CD4-positive, alpha-beta T cell (primary cell): ENCODE data around the gene MKLN1. TPM values are rescaled to one million over a fixed set of nuclear protein-coding genes. Genes with fewer than 3 reads are reported as not detected.

Experiments used
- ATAC-seq: fragments of 200-7000 bp; cut with Tn5 transposase; one replicate; pipeline ENCODE4 v1.10.0; 2022; ENCODE audit warnings: mild to moderate bottlenecking; ENCODE audit not compliant: poor library complexity
- CTCF ChIA-PET: fragments of 350-600 bp; sonication (Branson Sonifier 250); formaldehyde crosslinking; loops from one replicate; lab custom pipeline; 2021; ENCODE audit warnings: antibody characterized with exemption, inconsistent platforms; lab: Charles Lee
- POLR2A ChIA-PET: fragments of 350-600 bp; sonication (Branson Sonifier 250); formaldehyde crosslinking; loops from one replicate; lab custom pipeline; 2021; ENCODE audit warnings: antibody characterized with exemption, inconsistent platforms; lab: Charles Lee
- DNase-seq, 14 experiments: peaks; one replicate each; pipeline ENCODE4 v3.0.0-alpha.2; 2013 to 2020; ENCODE audit warnings: mixed read lengths in 2 of 14
- H3K27ac ChIP-seq, 2 donors: one replicate each; pipeline versions ENCODE4 v1.5.1 to v1.7.0; 2013; ENCODE audit warnings: low read length in 2 of 2, low read depth in 1 of 2, mild to moderate bottlenecking in 1 of 2
- H3K27me3 ChIP-seq, 2 experiments: 1 replicate in 1 of 2; 2 replicates in 1 of 2; pipeline versions ENCODE4 v1.6.1 to v1.7.0; 2013; ENCODE audit warnings: low read length in 2 of 2, control low read depth in 1 of 2, mild to moderate bottlenecking in 1 of 2, moderate library complexity in 1 of 2; ENCODE audit not compliant: insufficient read depth in 2 of 2, control insufficient read depth in 1 of 2
- H3K36me3 ChIP-seq: one replicate; pipeline ENCODE4 v1.6.1; 2013; ENCODE audit warnings: low read length, control low read depth; ENCODE audit not compliant: insufficient read depth
- H3K4me1 ChIP-seq: one replicate; pipeline ENCODE4 v1.6.1; 2013; ENCODE audit warnings: low read length, control low read depth; ENCODE audit not compliant: insufficient read depth
- H3K4me3 ChIP-seq: one replicate; pipeline ENCODE4 v1.5.1; 2013; ENCODE audit warnings: mild to moderate bottlenecking, low read length, moderate library complexity
- H3K9me3 ChIP-seq, 2 experiments: 1 replicate in 1 of 2; 2 replicates in 1 of 2; pipeline versions ENCODE4 v1.6.1 to v1.7.0; 2013; ENCODE audit warnings: low read length in 2 of 2, mild to moderate bottlenecking in 2 of 2, control low read depth in 1 of 2, moderate library complexity in 1 of 2; ENCODE audit not compliant: control insufficient read depth in 1 of 2, insufficient read depth in 1 of 2
- H3K27ac Mint-ChIP-seq: one replicate; pipeline ENCODE4 v1.8.0; 2020; ENCODE audit warnings: mixed read lengths
- H3K27me3 Mint-ChIP-seq: one replicate; pipeline ENCODE4 v1.8.0; 2021; ENCODE audit warnings: mixed read lengths
- H3K36me3 Mint-ChIP-seq: one replicate; pipeline ENCODE4 v1.8.0; 2021; ENCODE audit warnings: low read depth, mixed read lengths
- H3K4me1 Mint-ChIP-seq: one replicate; pipeline ENCODE4 v1.8.0; 2021; ENCODE audit warnings: low read depth, mixed read lengths
- H3K4me3 Mint-ChIP-seq: one replicate; pipeline ENCODE4 v1.8.0; 2020; ENCODE audit warnings: mild to moderate bottlenecking, mixed read lengths
- H3K9me3 Mint-ChIP-seq: one replicate; pipeline ENCODE4 v1.8.0; 2020; ENCODE audit warnings: mixed read lengths
- intact Hi-C, 2 experiments: fragments of 100-400 bp; cut with DNase I in 1 of 2; cut with micrococcal nuclease in 1 of 2; formaldehyde crosslinking; loops; one replicate each; pipeline versions ENCODE4 v1.15.1 to v1.9.0; 2023 to 2025; cut with DNase I, micrococcal nuclease
- total RNA-seq, 174 experiments: library from RNA in 2 of 174; stranded (reverse) in 2 of 174; gene quantifications; one replicate each; pipeline ENCODE4 v1.2.3 and lab custom pipeline; 2021 to 2026
- TF ChIP-seq, protein P1 (sequence below): fragments of 200-600 bp; IDR thresholded peaks from one replicate; pipeline ENCODE4 v1.8.0; 2022; ENCODE audit warnings: antibody characterized with exemption, mild to moderate bottlenecking

MKLN1 gene
- total RNA-seq, 2 experiments from 2014 or later, result 47.2 to 53.7 TPM

DNA sequence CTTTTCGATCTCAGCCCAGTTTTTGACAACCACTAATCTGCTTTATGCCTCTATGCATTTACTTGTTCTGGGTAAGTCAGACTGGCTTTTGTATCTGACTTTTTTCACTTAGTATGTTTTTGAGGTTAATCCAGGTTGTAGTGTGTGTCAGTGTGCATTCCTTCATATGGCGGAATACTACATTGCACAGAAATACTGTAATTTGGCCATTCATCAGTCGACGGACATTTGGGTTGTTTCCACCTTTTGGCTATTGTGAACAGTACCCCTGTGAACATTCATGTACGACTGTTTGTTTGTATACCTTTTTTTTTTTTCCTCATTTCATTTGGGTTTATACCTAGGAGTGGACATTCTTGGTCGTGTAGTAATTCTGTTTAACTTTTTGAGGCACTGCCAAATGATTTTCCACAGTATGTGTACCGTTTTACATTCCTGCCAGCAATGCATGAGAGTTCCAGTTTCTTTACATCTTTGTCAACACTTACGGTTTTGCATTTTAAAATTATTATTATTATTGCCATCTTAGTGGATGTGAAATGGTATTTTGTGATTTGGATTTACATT is 57.4 kb downstream of the MKLN1 start:
- TF ChIP-seq, protein P1, sequence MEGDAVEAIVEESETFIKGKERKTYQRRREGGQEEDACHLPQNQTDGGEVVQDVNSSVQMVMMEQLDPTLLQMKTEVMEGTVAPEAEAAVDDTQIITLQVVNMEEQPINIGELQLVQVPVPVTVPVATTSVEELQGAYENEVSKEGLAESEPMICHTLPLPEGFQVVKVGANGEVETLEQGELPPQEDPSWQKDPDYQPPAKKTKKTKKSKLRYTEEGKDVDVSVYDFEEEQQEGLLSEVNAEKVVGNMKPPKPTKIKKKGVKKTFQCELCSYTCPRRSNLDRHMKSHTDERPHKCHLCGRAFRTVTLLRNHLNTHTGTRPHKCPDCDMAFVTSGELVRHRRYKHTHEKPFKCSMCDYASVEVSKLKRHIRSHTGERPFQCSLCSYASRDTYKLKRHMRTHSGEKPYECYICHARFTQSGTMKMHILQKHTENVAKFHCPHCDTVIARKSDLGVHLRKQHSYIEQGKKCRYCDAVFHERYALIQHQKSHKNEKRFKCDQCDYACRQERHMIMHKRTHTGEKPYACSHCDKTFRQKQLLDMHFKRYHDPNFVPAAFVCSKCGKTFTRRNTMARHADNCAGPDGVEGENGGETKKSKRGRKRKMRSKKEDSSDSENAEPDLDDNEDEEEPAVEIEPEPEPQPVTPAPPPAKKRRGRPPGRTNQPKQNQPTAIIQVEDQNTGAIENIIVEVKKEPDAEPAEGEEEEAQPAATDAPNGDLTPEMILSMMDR, result no peak
- peaks cover 4% of the 10 kb centered on the region for H3K36me3 ChIP-seq
- H3K27me3 Mint-ChIP-seq, result no peaks in the 10 kb centered on the region
- no peaks in the 10 kb centered on the region for H3K27me3 ChIP-seq
- no peaks in the 10 kb centered on the region for H3K9me3 ChIP-seq
- H3K27ac ChIP-seq, result no peak overlapping the region
- DNase-seq, result no peak
- no peak overlapping the region for H3K4me3 Mint-ChIP-seq
- no peak overlapping the region for H3K27ac Mint-ChIP-seq
- ChIA-PET CTCF (interaction anchor here (1.5 kb wide), 1 partner anchor 10 kb away, joined by 3 read pairs; no protein-coding TSS in a partner anchor), POLR2A (no interaction called here)
- peaks cover 54% of the 10 kb centered on the region for H3K4me1 Mint-ChIP-seq
- no peak overlapping the region for H3K4me3 ChIP-seq
- H3K9me3 Mint-ChIP-seq, result no peaks in the 10 kb centered on the region
- ATAC-seq, result no peak
- intact Hi-C loops, result no loop called here
- peaks cover 48% of the 10 kb centered on the region for H3K36me3 Mint-ChIP-seq
- H3K4me1 ChIP-seq, result peaks cover 6% of the 10 kb centered on the region

DNA sequence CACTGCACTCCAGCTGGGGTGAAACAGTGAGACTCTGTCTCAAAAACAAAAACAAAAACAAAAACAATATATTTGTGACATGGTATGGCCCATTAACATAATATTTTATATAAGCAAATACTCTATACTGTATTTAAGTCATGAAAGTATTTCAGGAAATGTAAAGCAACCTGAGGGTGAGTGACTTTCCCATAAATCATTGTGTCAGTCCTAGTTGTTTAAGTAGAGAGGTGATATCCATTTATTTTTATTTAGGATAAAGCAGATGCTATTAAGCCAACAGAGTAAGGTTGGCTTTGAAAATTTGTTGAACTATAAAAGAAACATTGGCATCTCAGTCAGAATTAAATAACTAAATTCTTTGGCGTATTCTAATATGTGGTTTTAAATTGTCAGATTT is 60.5 kb downstream of the MKLN1 start:
- POLR2A ChIA-PET, result no interaction called here
- TF ChIP-seq, protein P1, result no peak
- Mint-ChIP-seq H3K9me3 (no peaks in the 10 kb centered on the region), H3K36me3 (peaks cover 45% of the 10 kb centered on the region), H3K4me1 (peaks cover 40% of the 10 kb centered on the region), H3K27ac (no peak overlapping the region), H3K27me3 (no peaks in the 10 kb centered on the region), H3K4me3 (no peak overlapping the region)
- Histone ChIP-seq H3K27ac (no peak overlapping the region), H3K4me3 (no peak overlapping the region), H3K36me3 (peaks cover 4% of the 10 kb centered on the region), H3K4me1 (peaks cover 2% of the 10 kb centered on the region), H3K27me3 (no peaks in the 10 kb centered on the region), H3K9me3 (no peaks in the 10 kb centered on the region)
- DNase-seq (no peak), ATAC-seq (no peak)
- CTCF ChIA-PET, result no interaction called here
- intact Hi-C loops, result no loop called here

DNA sequence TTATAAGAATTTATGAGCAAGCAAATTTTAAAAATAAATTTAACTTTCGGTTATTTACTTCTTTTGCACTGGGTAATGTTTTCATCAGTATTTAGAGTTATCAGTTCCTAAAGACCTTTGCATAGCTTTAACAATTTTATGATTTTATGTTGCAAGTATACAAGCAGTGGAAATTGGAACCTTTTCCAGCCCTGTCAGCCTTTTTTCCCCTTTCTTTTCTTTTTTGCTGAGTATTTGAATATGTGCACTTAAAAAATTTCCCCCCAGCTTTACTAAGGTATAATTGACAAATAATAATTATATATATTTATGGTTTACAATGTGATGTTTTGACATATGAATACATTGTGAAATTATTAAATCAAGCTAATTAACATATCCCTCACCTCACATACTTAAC is 62.6 kb downstream of the MKLN1 start:
- ChIA-PET POLR2A (no interaction called here), CTCF (interaction anchor here (1.0 kb wide), 1 partner anchor 321 kb away, joined by 4 read pairs; no protein-coding TSS in a partner anchor)
- intact Hi-C loops, result no loop called here
- Histone ChIP-seq H3K27me3 (no peaks in the 10 kb centered on the region), H3K4me3 (no peak overlapping the region), H3K27ac (no peak overlapping the region), H3K4me1 (no peaks in the 10 kb centered on the region), H3K36me3 (peaks cover 4% of the 10 kb centered on the region), H3K9me3 (no peaks in the 10 kb centered on the region)
- TF ChIP-seq, protein P1, result no peak
- Mint-ChIP-seq H3K4me3 (no peak overlapping the region), H3K27me3 (no peaks in the 10 kb centered on the region), H3K27ac (no peak overlapping the region), H3K36me3 (peaks cover 31% of the 10 kb centered on the region), H3K9me3 (no peaks in the 10 kb centered on the region), H3K4me1 (peaks cover 21% of the 10 kb centered on the region)
- ATAC-seq (no peak), DNase-seq (no peak)
